Stomach (tissue), 4 donors: ENCODE results near the gene ABCA8.

ENCODE experiments used
- CTCF ChIP-seq, 7 experiments: fragments of 450-650 bp in 4 of 7; fragments of 200-600 bp in 3 of 7; sonication (generic) in 3 of 7; IDR thresholded peaks; one replicate each; pipeline ENCODE4 v1.5.1; 2016 to 2019; ENCODE audit warnings: antibody characterized with exemption in 7 of 7, control low read depth in 2 of 7, mild to moderate bottlenecking in 1 of 7
- EP300 ChIP-seq: sonication (generic); formaldehyde crosslinking; IDR thresholded peaks from one replicate; pipeline ENCODE4 v1.6.1; 2017; ENCODE audit warnings: antibody characterized with exemption

GRCh38 chr17:68850749-68851510 is 104.3 kb downstream of the ABCA8 start:
- TF ChIP-seq EP300 (no peak), CTCF (IDR thresholded peaks at IDR 0.05) (no peak)
